HG02885 (cell line): ENCODE results near the gene OR4K14.
"Not testable (repeated sequence)": the region's sequence is repeated elsewhere in the genome, so short reads cannot be mapped to it uniquely, and the experiment has no call there.

Experiments used
- ATAC-seq: cut with Tn5 transposase; IDR thresholded peaks from one replicate; pipeline ENCODE4 v1.9.1; 2021; ENCODE audit warnings: mild to moderate bottlenecking; ENCODE audit not compliant: unreplicated experiment, poor library complexity

The OR4K14 gene, protein sequence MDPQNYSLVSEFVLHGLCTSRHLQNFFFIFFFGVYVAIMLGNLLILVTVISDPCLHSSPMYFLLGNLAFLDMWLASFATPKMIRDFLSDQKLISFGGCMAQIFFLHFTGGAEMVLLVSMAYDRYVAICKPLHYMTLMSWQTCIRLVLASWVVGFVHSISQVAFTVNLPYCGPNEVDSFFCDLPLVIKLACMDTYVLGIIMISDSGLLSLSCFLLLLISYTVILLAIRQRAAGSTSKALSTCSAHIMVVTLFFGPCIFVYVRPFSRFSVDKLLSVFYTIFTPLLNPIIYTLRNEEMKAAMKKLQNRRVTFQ

DNA sequence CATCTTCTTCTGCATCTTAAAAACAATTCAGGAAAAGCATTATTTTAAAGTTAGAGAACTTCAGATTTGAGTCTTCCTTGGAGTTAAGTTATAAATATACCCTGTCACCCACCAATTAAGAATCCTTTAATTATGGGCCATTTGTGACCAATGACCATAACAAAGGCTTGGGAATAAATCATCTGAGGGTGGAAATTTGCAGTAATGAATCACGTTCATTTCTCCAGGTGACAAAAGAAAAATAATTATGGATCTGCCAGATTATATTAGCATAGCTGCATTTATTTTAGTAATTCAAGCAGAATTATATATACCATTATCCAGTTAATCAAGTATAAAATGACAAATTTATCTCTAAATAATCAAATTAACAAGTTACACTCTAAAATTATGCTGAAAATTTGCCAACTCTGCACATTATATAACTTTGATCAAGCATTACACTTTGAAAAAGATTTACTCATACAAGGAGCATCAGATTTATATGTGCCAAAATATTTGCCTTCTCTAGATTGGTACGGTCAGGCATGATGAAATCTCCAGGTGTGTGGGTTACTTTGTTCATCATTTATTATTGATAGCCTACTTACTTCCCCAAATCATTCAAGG is at the start of gene OR4K14:
Gene OR4K14, minus strand, starts transcription at position 51 of the 609 bp plus-strand sequence. CDS start 4,114 bp downstream, outside the sequence.
- no peak for ATAC-seq

DNA sequence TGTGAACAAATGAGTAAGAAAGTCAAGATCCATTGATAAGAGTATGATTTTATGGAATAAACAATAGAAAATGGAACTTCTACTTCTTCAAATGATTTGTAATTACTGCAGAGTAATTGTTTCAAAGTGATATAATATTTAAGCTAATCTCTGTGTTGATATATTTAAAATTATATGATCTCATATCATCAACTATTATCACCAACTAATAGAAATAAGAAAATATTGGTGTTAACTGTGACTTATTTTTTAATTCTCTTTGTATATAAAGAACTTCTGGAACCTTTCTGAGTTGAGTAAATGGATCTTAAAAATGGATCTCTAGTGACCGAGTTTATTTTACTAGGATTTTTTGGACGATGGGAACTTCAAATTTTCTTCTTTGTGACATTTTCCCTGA is 40.6 kb upstream of the OR4K14 start, which contains the start of gene OR4L1:
Gene OR4L1, plus strand, starts transcription at position 301 of the 400 bp plus-strand sequence. Its CDS starts 0 bp downstream, at position 301.
- ATAC-seq, result no peak

DNA sequence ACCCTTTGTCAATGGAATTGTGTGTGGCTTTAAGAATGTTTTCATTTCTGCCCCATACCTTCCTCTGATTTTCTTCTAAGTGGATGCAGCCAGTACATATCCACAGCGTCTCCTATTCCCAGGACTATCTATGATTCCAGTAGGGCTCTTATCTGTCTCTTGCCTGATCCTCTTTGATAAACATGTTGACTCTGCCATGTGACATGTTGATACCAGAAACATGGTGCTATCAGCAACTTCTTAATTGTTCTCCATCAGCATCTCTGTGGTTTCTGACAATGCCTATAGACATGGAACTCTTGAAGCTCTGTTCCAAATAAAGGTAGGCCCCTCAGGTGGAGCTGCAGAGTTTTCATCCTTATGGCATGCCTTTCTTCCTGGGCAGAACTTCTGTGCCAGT is 29.1 kb upstream of the OR4K14 start:
- no peak for ATAC-seq

DNA sequence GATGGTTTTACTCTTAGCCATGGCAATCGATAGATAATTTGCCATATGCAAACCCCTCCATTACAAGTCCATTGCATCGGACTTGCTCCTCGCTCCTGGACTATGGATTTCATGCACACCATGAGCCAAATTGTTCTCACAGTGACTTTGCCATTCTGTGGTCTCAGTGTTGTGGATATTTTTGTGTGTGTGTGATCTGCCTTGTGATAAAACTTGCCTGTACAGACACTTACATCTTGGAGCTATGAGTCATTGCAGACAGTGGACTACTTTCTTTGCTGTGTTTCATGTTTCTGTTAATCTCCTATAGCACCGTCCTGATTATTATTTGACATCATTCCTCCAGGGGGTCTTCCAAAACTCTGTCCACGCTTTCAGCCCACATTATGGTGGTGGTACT is 25.1 kb upstream of the OR4K14 start:
- no peak for ATAC-seq

DNA sequence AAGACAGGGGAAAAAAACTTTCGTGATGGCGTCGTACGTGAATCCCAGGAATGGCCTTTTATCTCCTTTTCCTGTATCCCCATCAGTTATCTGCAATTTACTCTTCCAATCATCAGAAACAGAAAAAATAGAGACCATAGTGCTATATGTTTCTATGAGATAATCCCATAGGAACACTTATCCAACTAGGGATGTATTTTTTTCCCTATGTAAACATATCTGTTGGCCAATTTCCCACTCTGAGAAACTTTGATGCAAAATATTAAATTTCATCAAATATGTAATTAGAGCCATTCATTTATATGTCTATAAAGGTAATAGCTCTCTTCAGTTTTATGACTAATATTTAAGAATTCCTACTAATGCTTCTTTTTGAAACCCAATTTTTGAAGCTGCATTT is 16.8 kb upstream of the OR4K14 start, which contains the start of gene OR4K13:
Gene OR4K13, minus strand, starts transcription at position 101 of the 400 bp plus-strand sequence. CDS start 1,280 bp downstream, outside the sequence.
- ATAC-seq, result no peak

DNA sequence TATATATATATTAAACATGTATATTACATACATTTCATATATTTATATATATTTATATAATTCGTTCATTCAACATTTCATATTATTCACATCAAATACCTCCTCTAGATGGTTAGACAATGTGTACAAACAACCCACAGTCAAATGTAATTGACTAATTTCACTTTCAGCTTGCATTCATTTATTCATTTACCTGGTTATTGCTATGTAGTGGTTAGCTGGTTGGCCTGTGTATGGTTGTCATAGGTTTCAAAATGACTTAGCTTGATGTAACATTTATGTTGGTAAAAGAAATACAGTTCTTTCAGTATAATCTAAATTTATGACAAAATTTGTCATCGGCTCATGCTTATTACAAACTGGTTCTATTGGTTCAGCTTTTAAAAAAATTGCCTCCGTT is 16.3 kb upstream of the OR4K14 start:
- no peak for ATAC-seq

DNA sequence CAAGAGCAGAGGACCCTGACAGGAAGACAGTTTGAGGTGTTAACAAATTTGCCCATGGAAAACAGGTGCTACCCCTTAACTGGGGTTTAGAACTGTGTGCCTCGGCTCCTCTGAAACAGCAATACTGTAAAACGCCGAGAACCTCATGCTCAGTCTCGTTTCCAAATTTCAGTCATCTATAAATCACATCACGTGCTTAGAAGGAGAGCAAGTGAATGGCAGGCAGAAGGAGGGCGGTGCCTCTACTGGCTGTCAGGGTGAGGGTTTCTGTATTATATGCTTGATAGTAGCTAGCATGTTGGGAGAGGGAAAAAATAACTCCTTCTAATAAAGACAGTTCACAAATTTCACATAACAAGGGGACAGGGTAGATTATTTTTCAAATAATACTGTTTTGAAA is 12.0 kb upstream of the OR4K14 start:
- no peak for ATAC-seq

DNA sequence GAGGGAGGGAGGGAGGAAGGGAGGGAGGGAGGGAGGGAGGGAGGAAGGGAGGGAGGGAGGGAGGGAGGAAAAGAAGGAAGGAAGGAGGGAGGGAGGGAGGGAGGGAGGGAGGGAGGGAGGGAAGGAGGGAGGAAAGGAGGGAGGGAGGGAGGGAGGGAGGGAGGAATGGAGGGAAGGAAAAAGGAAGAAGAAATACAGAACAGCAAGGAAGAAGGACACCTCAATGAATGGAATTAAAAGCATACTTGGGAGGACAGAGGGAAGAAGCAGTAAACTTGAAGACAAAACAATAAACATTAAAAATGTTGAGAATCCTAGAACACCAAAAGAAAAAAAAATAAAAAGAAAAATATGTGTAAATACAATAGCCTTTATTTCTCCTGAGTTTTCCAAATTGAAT is 11.0 kb downstream of the OR4K14 start:
- ATAC-seq, result no peak

DNA sequence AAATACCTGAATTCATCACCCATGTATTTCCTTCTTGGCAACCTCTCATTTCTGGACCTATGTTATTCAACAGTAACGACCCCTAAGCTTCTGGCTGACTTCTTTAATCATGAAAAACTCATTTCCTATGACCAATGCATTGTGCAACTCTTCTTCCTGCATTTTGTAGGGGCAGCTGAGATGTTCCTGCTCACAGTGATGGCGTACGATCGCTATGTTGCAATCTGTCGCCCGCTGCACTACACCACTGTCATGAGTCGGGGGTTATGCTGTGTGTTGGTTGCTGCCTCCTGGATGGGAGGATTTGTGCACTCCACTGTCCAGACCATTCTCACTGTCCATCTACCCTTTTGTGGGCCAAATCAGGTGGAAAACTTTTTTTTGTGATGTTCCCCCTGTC is 16.8 kb downstream of the OR4K14 start:
- ATAC-seq, result no peak

DNA sequence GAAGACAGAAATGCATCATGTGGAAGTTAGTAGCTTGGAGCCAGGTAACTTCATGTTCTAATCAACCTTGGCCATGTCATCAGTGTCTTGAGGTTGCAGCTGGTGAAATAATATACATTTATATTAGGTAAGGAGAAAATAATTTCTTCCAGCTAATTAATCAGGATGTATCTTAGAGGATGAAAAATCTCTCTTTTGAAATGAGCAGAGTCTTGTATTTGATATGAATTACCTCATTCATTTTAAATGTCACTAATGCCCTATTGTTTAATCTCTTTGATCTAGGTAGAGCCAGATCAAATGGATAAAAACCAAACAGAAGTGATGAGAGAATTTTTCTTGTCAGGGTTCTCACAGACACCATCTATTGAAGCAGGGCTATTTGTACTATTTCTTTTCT is 17.2 kb downstream of the OR4K14 start, which contains the start of gene OR4Q2:
Gene OR4Q2, plus strand, starts transcription at position 301 of the 400 bp plus-strand sequence.
- no peak for ATAC-seq

DNA sequence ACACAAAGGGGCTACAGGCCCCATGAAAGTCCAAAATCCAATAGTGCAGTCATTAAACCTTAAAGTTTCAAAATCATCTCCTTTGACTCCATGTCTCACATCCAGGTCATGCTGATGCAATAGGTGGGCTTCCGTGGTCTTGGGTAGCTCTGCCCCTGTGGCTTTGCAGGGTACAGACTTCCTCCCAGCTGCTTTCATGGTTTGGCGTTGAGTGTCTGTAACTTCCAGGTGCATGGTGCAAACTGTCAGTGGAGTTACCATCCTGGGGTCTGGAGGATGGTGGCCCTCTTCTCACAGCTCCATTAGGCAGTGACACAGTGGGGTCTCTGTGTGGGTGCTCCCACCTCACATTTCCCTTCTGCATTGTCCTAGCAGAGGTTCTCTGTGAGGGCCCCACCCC is 25.7 kb downstream of the OR4K14 start:
- no peak for ATAC-seq

DNA sequence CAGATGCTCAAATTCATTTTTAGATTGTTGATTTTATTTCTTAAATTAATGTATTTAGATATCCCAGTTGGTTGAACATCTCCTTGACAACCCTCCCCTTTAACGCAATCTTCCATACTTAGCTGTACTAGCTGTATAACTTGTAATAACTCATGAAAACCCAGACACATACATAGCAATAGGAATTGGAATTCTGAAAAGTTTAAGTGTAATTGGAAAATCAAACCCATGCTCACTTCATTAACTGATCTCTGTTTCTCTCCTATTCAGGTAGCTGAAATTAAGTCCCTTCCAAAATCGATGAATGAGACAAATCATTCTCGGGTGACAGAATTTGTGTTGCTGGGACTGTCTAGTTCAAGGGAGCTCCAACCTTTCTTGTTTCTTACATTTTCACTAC is 43.8 kb downstream of the OR4K14 start, which contains the start of gene OR4K15:
Gene OR4K15, plus strand, starts transcription at position 301 of the 400 bp plus-strand sequence. Its CDS starts 0 bp downstream, at position 301.
- no peak for ATAC-seq

DNA sequence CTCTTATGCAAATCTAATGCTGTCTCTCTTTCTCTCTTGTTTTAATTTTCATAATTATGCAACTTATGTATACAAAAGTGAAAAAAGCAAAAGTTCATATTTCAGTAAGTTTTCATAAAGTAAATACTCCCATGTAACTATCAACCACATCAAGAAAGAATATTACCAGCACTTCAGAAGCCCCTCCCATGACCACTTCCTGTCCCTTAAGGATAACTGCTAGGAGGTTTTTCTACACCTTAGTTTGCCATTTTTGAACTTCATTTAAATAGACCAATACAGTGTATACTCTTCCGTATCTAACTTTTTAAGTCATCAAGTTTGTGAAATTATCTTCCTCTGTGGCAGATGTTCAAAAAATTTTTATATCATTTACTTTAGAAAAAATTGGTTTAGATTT is 44.3 kb downstream of the OR4K14 start:
- no peak for ATAC-seq

DNA sequence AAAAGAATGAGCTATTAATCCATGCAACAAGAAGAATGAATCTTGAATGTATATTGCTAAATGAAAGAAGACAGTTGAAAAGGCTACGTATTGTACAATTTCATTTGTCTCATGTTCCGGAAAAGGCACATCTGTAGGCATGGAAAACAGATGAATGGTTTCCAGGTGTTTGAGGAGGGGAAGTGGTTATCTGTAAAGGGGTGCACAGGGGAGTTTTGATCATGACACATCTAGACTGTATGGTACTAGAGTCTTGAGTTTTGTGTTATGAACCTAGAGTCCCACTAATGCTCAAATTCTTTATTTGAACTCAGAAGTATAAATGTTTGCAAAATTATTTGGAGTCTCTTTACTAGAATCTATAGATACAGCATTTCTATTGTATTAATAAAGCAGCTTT is 49.4 kb downstream of the OR4K14 start:
- not testable (repeated sequence) for ATAC-seq
